Testis (tissue), 2 donors: Measurements from ENCODE around the gene HKDC1.

ENCODE experiments used
- POLR2A ChIP-seq: fragments of 450-650 bp; IDR thresholded peaks from one replicate; pipeline ENCODE4 v1.6.1; 2017; ENCODE audit warnings: antibody characterized with exemption, mild to moderate bottlenecking, moderate library complexity
- TF ChIP-seq, protein P1 (sequence below), 3 experiments: fragments of 450-650 bp in 2 of 3; fragments of 200-600 bp in 1 of 3; sonication (generic) in 1 of 3; IDR thresholded peaks; one replicate each; pipeline ENCODE4 v1.5.1; 2016 to 2019; ENCODE audit warnings: antibody characterized with exemption in 3 of 3, mild to moderate bottlenecking in 2 of 3, moderate library complexity in 1 of 3

DNA sequence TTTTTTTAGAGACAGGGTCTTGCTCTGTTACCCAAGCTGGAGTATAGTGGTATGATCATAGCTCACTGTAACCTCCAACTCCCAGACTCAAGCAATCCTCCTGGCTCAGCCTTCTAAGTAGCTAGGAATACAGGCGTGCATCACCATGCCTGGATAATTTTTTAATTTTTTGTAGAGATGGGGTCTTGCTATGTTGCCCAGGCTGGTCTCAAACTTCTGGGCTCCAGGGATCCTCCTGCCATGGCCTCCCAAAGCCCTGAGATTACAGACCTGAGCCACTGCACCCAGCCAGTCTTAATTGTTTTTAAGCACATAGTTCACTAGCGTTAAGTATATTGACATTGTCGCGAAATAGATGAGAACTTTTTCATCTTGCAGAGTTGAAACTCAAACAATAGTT, 38.1 kb upstream of the HKDC1 start:
- no peak for TF ChIP-seq POLR2A
- TF ChIP-seq, protein P1, sequence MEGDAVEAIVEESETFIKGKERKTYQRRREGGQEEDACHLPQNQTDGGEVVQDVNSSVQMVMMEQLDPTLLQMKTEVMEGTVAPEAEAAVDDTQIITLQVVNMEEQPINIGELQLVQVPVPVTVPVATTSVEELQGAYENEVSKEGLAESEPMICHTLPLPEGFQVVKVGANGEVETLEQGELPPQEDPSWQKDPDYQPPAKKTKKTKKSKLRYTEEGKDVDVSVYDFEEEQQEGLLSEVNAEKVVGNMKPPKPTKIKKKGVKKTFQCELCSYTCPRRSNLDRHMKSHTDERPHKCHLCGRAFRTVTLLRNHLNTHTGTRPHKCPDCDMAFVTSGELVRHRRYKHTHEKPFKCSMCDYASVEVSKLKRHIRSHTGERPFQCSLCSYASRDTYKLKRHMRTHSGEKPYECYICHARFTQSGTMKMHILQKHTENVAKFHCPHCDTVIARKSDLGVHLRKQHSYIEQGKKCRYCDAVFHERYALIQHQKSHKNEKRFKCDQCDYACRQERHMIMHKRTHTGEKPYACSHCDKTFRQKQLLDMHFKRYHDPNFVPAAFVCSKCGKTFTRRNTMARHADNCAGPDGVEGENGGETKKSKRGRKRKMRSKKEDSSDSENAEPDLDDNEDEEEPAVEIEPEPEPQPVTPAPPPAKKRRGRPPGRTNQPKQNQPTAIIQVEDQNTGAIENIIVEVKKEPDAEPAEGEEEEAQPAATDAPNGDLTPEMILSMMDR (IDR thresholded peaks at IDR 0.05): no peak
